Measurements from ENCODE around the gene RNF208.
A peak's percentile ranks its signal among the peaks of the same experiment; 100 is the strongest.
"Not testable (repeated sequence)": the region's sequence is repeated elsewhere in the genome, so short reads cannot be mapped to it uniquely, and the experiment has no call there.

The RNF208 gene

GRCh38 chr9:137252555-137253506, 30.8 kb upstream of the RNF208 start:
- DNase-seq: no peak

DNA sequence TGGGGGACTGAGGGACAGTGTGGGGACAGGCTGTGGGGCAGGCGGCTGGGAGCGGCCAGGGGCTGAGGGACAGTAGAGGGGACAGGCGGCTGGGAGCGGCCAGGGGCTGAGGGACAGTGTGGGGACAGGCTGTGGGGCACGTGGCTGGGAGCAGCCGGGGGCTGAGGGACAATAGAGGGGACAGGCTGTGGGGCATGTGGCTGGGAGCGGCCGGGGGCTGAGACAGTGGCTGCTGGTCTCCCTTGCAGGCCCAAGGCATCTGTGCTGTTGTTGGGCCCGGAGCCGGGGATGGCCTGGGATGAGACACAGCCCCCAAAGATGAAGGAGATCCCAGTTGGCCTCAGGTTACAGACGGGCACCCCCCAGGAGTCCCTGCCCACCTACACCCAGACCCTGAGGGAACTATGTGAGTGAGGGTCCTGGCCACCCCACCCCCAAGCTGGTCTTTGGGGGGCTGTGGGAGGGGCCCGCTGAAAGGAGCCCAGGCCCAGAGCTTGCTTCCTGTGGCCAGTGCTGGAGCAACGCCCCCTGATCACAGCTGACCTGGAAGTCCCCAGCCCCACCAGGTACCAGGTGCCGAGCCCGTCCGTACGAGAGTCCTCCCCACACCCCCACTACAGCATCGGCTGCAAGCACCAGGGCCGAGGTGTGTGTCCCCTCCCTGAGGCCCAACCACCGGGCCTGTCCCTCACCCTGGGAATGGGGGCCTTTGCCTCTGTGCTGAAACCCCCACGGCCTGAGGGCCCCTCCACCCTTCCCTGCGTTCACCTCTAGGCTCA, 29.6 kb upstream of the RNF208 start:
- no peak for DNase-seq

DNA sequence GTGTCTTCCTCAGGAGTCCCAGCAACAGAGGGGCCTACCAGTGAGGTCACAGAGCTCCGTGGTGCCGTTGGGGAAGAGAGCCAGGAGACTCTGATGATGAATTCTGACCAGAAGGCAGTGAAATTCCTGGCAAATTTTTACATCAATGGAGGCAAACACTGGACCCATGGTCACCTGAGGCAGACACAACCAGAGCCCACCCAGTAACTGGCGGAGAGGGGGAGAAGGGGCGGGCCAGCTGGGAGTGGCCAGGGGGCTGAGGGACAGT, 29.1 kb upstream of the RNF208 start, which contains the start of gene STPG3:
Gene STPG3, plus strand, starts transcription at position 93 of the 268 bp plus-strand sequence. Its CDS starts 1 bp downstream, at position 94.
- DNase-seq: no peak

DNA sequence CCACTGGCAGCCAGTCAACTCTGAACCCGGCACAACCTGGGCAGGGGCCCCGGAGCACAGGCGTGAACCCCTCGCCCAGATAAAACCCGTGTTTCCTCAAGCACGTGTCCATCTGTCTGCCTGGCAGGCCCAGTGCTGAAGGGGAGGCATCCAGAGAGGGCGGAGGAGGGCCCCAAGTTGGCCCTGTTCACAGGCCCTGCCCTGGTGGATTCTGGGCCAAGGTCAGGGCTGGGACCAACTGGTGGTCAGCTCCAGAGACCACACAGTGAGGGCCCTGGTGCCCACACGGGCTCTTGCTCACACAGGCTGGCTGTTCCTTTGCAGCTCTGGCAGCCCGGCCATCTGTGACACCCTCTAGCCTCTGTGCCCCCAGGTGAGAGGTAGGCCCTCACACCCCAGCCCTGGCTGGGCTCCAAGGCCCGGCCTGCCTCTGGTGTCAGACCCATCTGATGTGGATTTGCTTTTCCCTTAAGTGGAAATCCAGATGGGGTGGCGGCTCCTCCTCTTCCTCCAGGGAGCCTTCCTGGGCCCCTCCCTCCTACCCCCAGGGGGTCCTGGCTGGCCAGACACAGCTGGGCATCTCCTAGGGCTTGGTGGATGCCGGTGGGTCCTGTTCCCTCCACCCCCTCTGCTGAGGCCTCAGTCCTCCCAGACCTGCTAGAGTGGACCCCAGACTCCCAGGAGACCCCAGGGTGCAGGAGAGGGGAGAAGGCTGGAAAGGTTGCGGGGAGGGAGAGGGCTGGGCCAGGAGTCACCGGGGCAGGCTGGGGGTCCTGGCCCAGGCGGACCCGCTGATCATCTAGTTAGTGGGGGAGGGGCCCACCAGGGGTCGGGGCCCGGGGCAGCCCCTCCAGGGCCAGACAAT, 28.5 kb upstream of the RNF208 start:
- no peak for DNase-seq

DNA sequence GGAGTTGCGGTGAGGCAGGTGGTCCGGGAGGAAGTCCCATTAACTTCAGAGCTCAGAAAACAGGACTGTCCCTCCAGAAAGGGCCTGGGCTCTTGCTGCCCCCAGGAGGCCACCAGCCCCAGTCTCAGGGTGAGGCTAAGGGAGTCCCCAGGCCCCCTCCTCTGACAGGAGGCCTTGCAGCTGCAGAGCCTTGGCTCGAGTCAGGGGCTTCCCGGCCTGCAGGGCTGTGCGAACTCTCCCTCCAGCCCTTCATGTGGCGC, 25.8 kb upstream of the RNF208 start:
- DNase-seq: no peak

GRCh38 chr9:137247135-137247915, 25.3 kb upstream of the RNF208 start:
- no peak for DNase-seq

GRCh38 chr9:137245450-137246421, 23.7 kb upstream of the RNF208 start:
- DNase-seq: peak; percentile 22

DNA sequence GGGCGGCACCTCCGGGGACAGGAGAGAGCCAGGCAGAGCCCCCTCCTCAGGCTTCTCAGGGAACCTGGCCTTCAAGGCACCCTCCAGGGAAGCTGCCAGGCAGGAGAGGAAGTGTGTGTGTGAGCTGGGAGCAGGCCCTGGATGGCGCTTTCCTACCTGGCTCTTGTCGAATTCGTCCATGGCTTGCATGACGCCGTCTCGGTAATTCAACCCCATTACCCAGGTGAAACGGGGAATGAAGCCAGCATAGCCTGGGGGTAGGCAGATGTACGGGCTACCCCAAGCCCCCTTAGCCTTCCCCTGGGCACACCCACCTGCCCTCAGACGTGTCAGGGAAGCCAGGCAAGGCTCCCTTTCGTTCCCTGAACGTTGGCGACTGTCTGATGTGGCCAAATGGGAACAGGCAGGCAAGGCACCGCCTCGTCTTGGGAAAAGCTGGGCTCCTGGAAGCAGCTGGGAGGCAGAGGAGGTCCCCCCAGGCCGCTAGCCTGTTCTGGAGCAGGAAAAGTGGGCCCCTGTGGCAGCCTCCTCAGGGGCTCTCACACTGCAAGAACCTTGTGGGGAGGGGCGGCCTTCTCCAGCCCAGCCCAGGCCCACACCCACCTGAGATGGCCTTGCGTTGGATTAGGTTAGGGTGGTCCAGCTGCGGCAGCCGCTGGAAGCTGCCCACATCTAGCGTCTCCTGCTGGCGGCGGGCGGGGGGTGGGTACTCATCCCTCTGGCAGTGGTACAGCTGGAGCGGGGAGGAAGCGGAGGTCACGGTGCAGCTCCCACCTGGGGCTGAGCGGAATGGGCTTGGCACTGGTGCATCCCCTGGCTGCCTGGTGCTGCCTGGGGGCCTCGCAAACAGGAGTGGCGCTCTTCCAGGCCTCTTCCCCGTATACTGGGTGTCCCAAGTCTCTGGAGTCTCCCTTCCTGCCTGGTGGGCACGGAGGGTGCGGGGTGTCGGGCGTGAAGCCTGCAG, 22.7 kb upstream of the RNF208 start:
- no peak for DNase-seq

DNA sequence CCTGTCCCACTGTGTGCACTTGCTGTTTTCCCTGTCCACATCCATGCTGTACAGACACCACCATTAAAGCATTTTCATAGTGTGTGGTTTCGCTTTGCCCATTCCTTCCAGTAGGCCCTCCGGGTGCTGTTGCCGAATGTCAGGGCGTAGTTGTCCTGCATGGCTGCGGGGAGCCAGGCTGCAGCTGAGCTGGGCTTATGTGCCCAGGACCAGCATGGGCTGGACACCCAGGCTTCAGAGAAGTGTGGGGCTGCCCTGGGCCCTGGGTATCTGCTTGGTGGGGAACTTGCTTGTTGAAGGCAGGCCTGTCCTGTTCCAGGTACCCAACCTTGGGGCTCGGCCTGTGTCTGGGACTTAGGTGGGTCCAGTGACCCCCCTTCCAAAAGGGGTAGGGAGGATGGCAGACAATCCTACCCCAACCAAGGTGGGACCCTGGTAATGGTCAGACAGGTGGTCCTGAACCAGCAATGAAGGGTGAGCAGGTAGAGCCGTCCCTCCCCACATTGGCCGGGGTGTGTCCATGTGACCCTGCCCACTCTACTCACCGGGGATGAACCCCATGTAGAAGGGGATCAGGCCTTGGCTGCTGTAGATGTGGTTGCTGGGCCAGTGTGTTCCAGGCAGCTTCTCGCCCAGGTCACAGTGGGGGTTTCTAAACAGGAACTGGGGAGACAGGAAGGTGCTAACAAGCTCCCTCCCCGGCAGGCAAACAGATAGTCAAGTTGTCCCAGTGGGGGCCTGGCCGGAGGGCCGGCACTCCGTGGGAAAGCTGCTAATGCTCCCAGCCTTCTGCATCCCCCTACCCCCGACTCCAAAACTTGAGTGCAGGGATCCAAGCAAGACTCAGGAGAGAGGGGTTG, 21.8 kb upstream of the RNF208 start:
- no peak for DNase-seq

DNA sequence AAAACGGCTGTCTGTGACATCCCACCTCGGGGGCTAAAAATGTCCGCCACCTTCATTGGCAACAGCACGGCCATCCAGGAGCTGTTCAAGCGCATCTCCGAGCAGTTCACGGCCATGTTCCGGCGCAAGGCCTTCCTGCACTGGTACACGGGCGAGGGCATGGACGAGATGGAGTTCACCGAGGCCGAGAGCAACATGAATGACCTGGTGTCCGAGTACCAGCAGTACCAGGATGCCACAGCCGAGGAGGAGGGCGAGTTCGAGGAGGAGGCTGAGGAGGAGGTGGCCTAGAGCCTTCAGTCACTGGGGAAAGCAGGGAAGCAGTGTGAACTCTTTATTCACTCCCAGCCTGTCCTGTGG, 21.2 kb upstream of the RNF208 start:
- DNase-seq: not testable (repeated sequence)

DNA sequence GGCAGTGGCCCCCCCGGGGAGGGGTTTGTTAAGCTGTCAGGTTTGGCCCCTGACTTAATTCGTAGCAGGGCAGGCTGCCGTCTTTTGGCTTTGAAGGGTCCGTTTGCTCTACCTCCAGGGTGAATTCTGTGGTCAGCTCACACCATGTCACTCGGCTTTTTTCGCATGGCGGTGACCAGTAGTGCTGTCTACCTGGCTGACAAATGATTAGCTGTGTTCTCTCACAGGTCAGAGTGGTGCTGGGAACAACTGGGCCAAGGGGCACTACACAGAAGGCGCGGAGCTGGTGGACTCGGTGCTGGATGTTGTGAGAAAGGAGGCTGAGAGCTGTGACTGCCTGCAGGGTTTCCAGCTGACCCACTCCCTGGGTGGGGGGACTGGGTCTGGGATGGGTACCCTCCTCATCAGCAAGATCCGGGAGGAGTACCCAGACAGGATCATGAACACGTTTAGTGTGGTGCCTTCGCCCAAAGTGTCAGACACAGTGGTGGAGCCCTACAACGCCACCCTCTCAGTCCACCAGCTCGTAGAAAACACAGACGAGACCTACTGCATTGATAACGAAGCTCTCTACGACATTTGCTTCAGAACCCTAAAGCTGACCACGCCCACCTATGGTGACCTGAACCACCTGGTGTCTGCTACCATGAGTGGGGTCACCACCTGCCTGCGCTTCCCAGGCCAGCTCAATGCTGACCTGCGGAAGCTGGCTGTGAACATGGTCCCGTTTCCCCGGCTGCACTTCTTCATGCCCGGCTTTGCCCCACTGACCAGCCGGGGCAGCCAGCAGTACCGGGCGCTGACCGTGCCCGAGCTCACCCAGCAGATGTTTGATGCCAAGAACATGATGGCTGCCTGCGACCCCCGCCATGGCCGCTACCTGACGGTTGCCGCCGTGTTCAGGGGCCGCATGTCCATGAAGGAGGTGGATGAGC, 20.5 kb upstream of the RNF208 start:
- no peak for DNase-seq

DNA sequence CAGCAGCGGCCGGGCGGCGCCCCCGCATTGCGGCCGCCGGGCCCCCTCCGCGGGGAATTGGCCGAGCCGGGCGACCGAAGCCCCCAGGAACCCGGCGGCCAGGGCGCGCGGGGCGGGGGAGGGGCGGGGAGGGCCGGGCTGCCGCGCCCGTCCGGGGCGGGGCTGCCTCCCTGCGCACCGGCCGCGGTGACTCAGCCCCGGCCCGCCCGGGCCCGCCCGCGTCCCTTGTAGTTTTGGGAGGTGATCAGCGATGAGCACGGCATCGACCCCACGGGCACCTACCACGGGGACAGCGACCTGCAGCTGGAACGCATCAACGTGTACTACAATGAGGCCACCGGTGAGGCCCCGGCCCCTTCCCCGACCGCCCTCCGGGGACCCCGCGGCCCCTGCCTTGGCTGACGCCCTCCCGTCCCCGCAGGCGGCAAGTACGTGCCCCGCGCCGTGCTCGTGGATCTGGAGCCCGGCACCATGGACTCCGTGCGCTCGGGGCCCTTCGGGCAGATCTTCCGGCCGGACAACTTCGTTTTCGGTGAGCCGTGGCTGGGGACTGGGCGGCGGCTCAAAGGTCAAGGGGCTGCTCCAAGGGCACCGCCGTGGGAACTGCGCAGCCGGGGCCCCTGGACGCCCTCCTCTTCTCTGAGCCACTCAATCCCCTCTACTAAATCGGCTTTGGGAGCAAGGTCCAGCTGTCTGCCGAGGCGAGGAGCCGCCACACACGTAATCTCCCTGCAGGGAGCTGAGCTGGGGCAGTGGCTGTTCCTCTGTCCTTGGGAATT, 19.6 kb upstream of the RNF208 start:
- DNase-seq: no peak

DNA sequence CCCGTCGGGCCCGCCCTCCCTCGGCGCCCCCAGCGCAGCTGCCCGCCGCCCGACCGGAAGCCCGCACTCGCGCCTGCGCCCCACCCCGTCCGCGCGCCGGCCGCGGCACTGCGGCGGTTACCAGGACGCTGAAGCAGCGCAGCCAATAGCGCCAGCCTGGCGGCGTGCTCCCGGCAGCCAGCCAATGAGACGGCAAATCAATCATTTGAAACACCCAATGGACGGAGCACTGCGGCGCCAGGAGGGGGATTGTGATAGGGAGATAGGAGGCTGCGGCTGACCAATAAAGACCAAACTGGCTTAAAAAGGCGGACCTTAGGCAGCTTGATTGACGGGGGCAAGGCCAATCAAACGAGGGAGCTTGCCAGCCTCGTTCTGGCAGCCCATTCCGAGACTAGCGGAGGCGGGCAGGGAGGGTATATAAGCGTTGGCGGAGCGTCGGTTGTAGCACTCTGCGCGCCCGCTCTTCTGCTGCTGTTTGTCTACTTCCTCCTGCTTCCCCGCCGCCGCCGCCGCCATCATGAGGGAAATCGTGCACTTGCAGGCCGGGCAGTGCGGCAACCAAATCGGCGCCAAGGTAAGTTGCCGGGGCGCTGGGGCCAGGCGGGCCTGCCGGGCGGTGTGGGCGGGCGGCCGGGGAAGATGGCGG, 18.9 kb upstream of the RNF208 start, which contains the start of gene TUBB4B:
Gene TUBB4B, plus strand, starts transcription at position 447 of the 649 bp plus-strand sequence. Its CDS starts 74 bp downstream, at position 521.
- peak; percentile 99 for DNase-seq

- DNase-seq: peak; percentile 74
Measured at GRCh38 chr9:137240318-137240840, 18.3 kb upstream of the RNF208 start.

DNA sequence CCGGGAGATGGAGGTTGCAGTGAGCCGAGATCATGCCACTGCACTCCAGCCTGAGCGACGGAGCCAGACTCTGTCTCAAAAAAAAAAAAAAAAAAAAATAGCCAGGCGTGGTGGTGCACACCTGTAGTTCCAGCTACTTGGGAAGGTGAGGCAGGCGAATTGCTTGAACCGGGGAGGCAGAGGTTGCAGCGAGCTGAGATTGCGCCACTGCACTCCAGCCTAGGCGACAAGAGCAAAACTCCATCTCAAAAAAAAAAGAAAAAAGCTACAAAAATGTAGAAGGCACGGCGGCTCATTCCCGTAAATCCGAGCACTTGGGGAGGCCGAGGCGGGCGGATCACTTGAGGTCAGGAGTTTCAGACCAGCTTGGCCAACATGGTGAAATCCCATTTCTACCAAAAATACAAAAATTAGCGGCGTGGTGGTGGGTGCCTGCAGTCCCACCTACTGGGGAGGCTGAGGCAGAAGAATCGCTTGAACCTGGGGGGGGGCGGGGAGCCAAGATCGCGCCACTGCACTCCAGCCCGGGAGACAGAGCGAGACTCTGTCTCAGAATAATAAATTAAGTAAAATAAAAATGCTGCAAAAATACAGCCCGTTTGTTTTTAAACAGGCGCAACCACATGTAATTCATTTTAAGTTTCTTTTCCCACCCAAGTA, 17.6 kb upstream of the RNF208 start:
- DNase-seq: not testable (repeated sequence)

Measured in T1000 (cell line).